Keratinocyte (primary cell): ENCODE results near the gene CEP78.

ENCODE experiments used
- CTCF ChIP-seq, 3 experiments: IDR thresholded peaks in 1 of 3; conservative IDR thresholded peaks in 1 of 3; optimal IDR thresholded peaks in 1 of 3; 2 replicates in 2 of 3; 3 replicates in 1 of 3; pipeline versions ENCODE3 to v1.5.1; 2011; ENCODE audit warnings: low read length in 3 of 3, mild to moderate bottlenecking in 3 of 3, moderate library complexity in 2 of 3, control low read depth in 1 of 3, inconsistent platforms in 1 of 3; ENCODE audit not compliant: insufficient read depth in 2 of 3; ENCODE audit errors: extremely low read depth in 1 of 3
- EZH2 ChIP-seq: IDR thresholded peaks from one replicate; pipeline ENCODE4 v1.6.1; 2012; ENCODE audit warnings: inconsistent platforms, mild to moderate bottlenecking, low read length, moderate library complexity

DNA sequence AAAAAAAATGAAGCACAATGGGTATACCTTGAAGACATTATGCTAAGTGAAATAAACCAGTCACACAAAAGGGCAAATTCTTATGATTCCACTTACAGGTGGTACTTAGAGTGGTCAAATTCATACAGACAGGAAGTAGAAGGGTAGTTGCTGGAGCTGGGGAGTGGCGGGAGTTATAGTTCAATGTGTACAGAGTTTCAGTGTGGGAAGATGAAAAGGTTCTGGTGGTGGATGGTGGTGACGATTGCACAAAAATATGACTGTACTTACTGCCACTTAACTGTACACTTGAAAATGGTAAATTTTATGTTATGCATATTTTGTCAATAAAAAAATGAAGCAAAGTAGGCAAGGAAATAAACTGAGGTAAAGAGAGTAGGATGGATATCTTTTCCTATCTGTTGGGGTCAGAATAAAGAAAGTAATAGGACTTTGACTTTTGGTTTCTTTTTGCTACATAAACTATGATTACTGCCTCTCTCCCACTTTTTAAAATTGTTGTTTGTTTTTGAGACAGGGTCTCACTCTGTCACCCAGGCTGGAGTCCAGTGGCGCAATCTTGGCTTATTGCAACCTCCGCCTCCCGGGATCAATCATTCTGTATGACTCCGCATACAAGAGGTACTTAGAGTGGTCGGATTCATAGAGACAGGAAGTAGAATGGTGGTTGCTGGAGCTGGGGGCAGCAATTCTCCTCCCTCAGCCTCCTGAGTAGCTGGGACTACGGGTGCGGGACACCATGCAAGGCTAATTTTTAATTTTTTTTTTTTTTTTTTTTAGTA, 57.0 kb downstream of the CEP78 start:
- no peak for TF ChIP-seq CTCF (optimal IDR thresholded peaks at IDR 0.05 in 1 of 3, IDR thresholded peaks at IDR 0.05 in 1 of 3, conservative IDR thresholded peaks at IDR 0.05 in 1 of 3; ENCODE audit: extremely low read depth in 1 of 3, insufficient read depth in 2 of 3, low read length in 3 of 3)
- TF ChIP-seq EZH2: no peak
